Gastrocnemius medialis (tissue), 4 donors: ENCODE results near the gene NEUROD2. TPM values are rescaled to one million over a fixed set of nuclear protein-coding genes. Genes with fewer than 3 reads are reported as not detected.

Source experiments
- ATAC-seq, 2 donors: fragments of 150-250 bp; one replicate each; pipeline ENCODE4 v1.9.1; 2016
- DNase-seq, 2 donors: peaks; one replicate each; pipeline ENCODE4 v3.0.0-alpha.2; 2019
- H3K27ac ChIP-seq, 4 donors: fragments of 200-600 bp; sonication (generic); 1 replicate in 1 of 4; 2 replicates in 3 of 4; pipeline ENCODE4 v1.5.1; 2016 to 2018; ENCODE audit warnings: mild to moderate bottlenecking in 2 of 4, moderate library complexity in 1 of 4
- H3K27me3 ChIP-seq, 3 donors: fragments of 200-600 bp; sonication (generic) in 2 of 3; 1 replicate in 1 of 3; 2 replicates in 2 of 3; pipeline versions ENCODE4 v1.5.1 to v1.6.0; 2016 to 2019; ENCODE audit warnings: mild to moderate bottlenecking in 1 of 3, moderate library complexity in 1 of 3
- H3K36me3 ChIP-seq, 2 donors: fragments of 200-600 bp; sonication (generic) in 1 of 2; one replicate each; pipeline ENCODE4 v1.5.1; 2017 to 2018
- H3K4me1 ChIP-seq, 2 donors: fragments of 200-600 bp; sonication (generic) in 1 of 2; one replicate each; pipeline ENCODE4 v1.5.1; 2016 to 2017; ENCODE audit warnings: mild to moderate bottlenecking in 2 of 2
- H3K4me3 ChIP-seq, 4 donors: fragments of 200-600 bp; sonication (generic) in 3 of 4; 1 replicate in 1 of 4; 2 replicates in 3 of 4; pipeline ENCODE4 v1.5.1; 2016 to 2019; ENCODE audit warnings: mild to moderate bottlenecking in 2 of 4
- H3K9me3 ChIP-seq, 3 donors: fragments of 200-600 bp; sonication (generic) in 2 of 3; 1 replicate in 1 of 3; 2 replicates in 2 of 3; pipeline ENCODE4 v1.5.1; 2016 to 2019
- POLR2A ChIP-seq, 2 donors: fragments of 450-650 bp; IDR thresholded peaks; one replicate each; pipeline ENCODE4 v1.6.1; 2017; ENCODE audit warnings: antibody characterized with exemption in 2 of 2, mild to moderate bottlenecking in 2 of 2, moderate library complexity in 2 of 2
- in situ Hi-C, 4 donors: fragments of 200-750 bp; cut with MboI; loops; one replicate each; pipeline versions ENCODE4 v1.15.0 to v1.8.0; 2017; ENCODE audit warnings: low sequenced_read_pairs in 4 of 4
- intact Hi-C: fragments of 100-400 bp; cut with DNase I; formaldehyde crosslinking; loops from one replicate; pipeline ENCODE4 v1.15.1; 2023; ENCODE audit warnings: low total_unique reads
- total RNA-seq, 4 donors: library from RNA; depleted of rRNA; stranded (reverse); fragments of >200 nt; gene quantifications; one replicate each; pipeline versions ENCODE4 v1.1.0 to v1.2.3, GENCODE V29; 2016
- TF ChIP-seq, protein P1 (sequence below), 5 experiments: fragments of 450-650 bp in 3 of 5; fragments of 200-600 bp in 2 of 5; sonication (generic) in 2 of 5; IDR thresholded peaks in 4 of 5; conservative IDR thresholded peaks in 1 of 5; 1 replicate in 4 of 5; 2 replicates in 1 of 5; pipeline ENCODE4 v1.5.1; 2016 to 2019; ENCODE audit warnings: antibody characterized with exemption in 5 of 5, mild to moderate bottlenecking in 3 of 5, moderate library complexity in 3 of 5

The NEUROD2 gene
- total RNA-seq, 4 donors from 2014 or later: not detected

GRCh38 chr17:39647256-39647655 lies 39.5 kb upstream of the NEUROD2 start:
- H3K4me3 ChIP-seq: no peak overlapping the region
- TF ChIP-seq POLR2A (IDR thresholded peaks at IDR 0.05): no peak
- TF ChIP-seq, protein P1, sequence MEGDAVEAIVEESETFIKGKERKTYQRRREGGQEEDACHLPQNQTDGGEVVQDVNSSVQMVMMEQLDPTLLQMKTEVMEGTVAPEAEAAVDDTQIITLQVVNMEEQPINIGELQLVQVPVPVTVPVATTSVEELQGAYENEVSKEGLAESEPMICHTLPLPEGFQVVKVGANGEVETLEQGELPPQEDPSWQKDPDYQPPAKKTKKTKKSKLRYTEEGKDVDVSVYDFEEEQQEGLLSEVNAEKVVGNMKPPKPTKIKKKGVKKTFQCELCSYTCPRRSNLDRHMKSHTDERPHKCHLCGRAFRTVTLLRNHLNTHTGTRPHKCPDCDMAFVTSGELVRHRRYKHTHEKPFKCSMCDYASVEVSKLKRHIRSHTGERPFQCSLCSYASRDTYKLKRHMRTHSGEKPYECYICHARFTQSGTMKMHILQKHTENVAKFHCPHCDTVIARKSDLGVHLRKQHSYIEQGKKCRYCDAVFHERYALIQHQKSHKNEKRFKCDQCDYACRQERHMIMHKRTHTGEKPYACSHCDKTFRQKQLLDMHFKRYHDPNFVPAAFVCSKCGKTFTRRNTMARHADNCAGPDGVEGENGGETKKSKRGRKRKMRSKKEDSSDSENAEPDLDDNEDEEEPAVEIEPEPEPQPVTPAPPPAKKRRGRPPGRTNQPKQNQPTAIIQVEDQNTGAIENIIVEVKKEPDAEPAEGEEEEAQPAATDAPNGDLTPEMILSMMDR (IDR thresholded peaks at IDR 0.05 in 4 of 5, conservative IDR thresholded peaks at IDR 0.05 in 1 of 5): no peak
- H3K27me3 ChIP-seq: no peaks in the 10 kb centered on the region
- DNase-seq (no peak), ATAC-seq (no peak)
- in situ Hi-C loops: no loop called here
- H3K27ac ChIP-seq: no peak overlapping the region
- no peaks in the 10 kb centered on the region for H3K36me3 ChIP-seq
- H3K4me1 ChIP-seq: peaks cover under 1 to 14% of the 10 kb centered on the region in 2 donors
- no peaks in the 10 kb centered on the region for H3K9me3 ChIP-seq
- intact Hi-C loops: no loop called here

DNA sequence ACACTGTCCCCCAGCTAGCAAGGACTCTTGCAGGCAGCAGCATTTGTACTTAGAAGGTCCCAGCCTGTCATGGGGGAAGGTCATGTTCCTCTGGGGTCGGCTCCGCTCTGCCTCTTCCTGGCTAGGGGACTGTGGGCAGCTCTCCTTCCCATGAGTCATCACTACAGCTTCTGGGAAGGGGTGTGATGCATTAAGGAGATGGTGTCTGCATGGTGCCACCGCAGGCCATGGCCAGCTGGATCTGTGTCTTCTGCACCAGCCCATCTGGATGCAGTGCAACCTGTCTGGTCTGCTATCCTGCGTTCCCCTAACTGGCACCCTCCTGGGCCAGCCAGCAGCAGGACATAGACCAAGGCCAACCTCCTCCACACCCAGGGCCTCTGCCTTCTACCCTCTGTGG lies 35.6 kb upstream of the NEUROD2 start:
- DNase-seq: no peak
- peak; percentile 32 to 46 for ATAC-seq
- H3K9me3 ChIP-seq: no peaks in the 10 kb centered on the region
- no peaks in the 10 kb centered on the region for H3K27me3 ChIP-seq
- peaks cover 34 to 35% of the 10 kb centered on the region in 2 donors for H3K4me1 ChIP-seq
- intact Hi-C loops (no loop called here), in situ Hi-C loops (no loop called here)
- TF ChIP-seq, protein P1 (IDR thresholded peaks at IDR 0.05 in 4 of 5, conservative IDR thresholded peaks at IDR 0.05 in 1 of 5): no peak
- no peak for TF ChIP-seq POLR2A (IDR thresholded peaks at IDR 0.05)
- H3K4me3 ChIP-seq: no peak overlapping the region
- H3K36me3 ChIP-seq: no peaks in the 10 kb centered on the region
- no peak overlapping the region for H3K27ac ChIP-seq

DNA sequence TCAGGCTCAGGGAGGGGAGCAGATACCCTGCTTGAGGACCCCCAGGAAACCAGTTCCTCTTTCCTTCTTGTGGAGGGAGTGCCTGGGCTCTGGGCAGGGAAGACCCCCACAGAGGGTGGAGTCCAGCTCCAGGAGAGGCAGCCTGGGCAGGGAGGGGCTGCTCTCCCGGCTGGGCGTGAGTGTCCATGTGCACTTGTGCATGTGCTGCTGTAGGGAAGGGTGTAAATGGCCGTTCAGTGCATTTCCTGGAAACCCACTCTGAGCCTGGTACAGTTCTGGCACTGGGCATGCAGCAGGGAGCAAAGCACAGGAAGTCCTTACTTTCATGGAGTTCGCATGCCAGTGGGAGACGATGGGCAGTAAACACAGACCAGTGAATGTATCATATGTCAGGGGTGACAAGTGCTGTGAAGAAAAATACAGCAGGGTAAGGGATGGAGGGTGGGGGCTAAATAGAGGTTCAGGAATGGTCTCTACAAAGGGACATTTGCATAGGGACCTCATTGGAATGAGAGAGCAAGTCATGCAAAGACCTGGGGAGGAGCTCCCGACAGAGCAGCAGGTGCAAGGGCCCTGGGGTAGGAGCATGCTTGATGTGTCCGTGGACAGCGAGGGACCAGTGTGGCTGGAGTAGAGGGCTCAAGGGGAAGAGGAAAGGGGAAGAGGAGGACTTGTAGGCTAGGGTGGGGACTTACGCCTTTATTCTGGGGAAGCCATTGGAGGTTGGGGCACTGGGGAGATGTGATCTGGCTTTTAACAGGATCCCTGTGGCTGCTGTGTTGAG lies 34.8 kb upstream of the NEUROD2 start:
- Histone ChIP-seq H3K36me3 (no peaks in the 10 kb centered on the region), H3K27ac (no peak overlapping the region), H3K4me3 (no peak overlapping the region), H3K4me1 (peaks cover 41 to 43% of the 10 kb centered on the region in 2 donors), H3K9me3 (no peaks in the 10 kb centered on the region), H3K27me3 (no peaks in the 10 kb centered on the region)
- DNase-seq: no peak
- intact Hi-C loops (no loop called here), in situ Hi-C loops (no loop called here)
- no peak for ATAC-seq
- no peak for TF ChIP-seq POLR2A (IDR thresholded peaks at IDR 0.05)
- TF ChIP-seq, protein P1 (IDR thresholded peaks at IDR 0.05 in 4 of 5, conservative IDR thresholded peaks at IDR 0.05 in 1 of 5): no peak

- Histone ChIP-seq H3K4me1 (peaks cover 41 to 43% of the 10 kb centered on the region in 2 donors), H3K4me3 (no peak overlapping the region), H3K27ac (no peak overlapping the region), H3K27me3 (no peaks in the 10 kb centered on the region), H3K36me3 (no peaks in the 10 kb centered on the region), H3K9me3 (no peaks in the 10 kb centered on the region)
- ATAC-seq (no peak), DNase-seq (no peak)
- TF ChIP-seq POLR2A (IDR thresholded peaks at IDR 0.05): no peak
- TF ChIP-seq, protein P1 (IDR thresholded peaks at IDR 0.05 in 4 of 5, conservative IDR thresholded peaks at IDR 0.05 in 1 of 5): no peak
- in situ Hi-C loops (no loop called here), intact Hi-C loops (no loop called here)
These were observed 34.2 kb upstream of the NEUROD2 start for GRCh38 chr17:39641883-39642282.
